CD4-positive, alpha-beta T cell (primary cell): ENCODE data around the gene MED14. TPM values are rescaled to one million over a fixed set of nuclear protein-coding genes. Genes with fewer than 3 reads are reported as not detected.

Experiments used
- ATAC-seq: fragments of 200-7000 bp; cut with Tn5 transposase; one replicate; pipeline ENCODE4 v1.10.0; 2022; ENCODE audit warnings: mild to moderate bottlenecking; ENCODE audit not compliant: poor library complexity
- CTCF ChIA-PET: fragments of 350-600 bp; sonication (Branson Sonifier 250); formaldehyde crosslinking; loops from one replicate; lab custom pipeline; 2021; ENCODE audit warnings: antibody characterized with exemption, inconsistent platforms; lab: Charles Lee
- POLR2A ChIA-PET: fragments of 350-600 bp; sonication (Branson Sonifier 250); formaldehyde crosslinking; loops from one replicate; lab custom pipeline; 2021; ENCODE audit warnings: antibody characterized with exemption, inconsistent platforms; lab: Charles Lee
- DNase-seq, 14 experiments: peaks; one replicate each; pipeline ENCODE4 v3.0.0-alpha.2; 2013 to 2020; ENCODE audit warnings: mixed read lengths in 2 of 14
- H3K27ac ChIP-seq, 2 donors: one replicate each; pipeline versions ENCODE4 v1.5.1 to v1.7.0; 2013; ENCODE audit warnings: low read length in 2 of 2, low read depth in 1 of 2, mild to moderate bottlenecking in 1 of 2
- H3K27me3 ChIP-seq, 2 experiments: 1 replicate in 1 of 2; 2 replicates in 1 of 2; pipeline versions ENCODE4 v1.6.1 to v1.7.0; 2013; ENCODE audit warnings: low read length in 2 of 2, control low read depth in 1 of 2, mild to moderate bottlenecking in 1 of 2, moderate library complexity in 1 of 2; ENCODE audit not compliant: insufficient read depth in 2 of 2, control insufficient read depth in 1 of 2
- H3K36me3 ChIP-seq: one replicate; pipeline ENCODE4 v1.6.1; 2013; ENCODE audit warnings: low read length, control low read depth; ENCODE audit not compliant: insufficient read depth
- H3K4me1 ChIP-seq: one replicate; pipeline ENCODE4 v1.6.1; 2013; ENCODE audit warnings: low read length, control low read depth; ENCODE audit not compliant: insufficient read depth
- H3K4me3 ChIP-seq: one replicate; pipeline ENCODE4 v1.5.1; 2013; ENCODE audit warnings: mild to moderate bottlenecking, low read length, moderate library complexity
- H3K9me3 ChIP-seq, 2 experiments: 1 replicate in 1 of 2; 2 replicates in 1 of 2; pipeline versions ENCODE4 v1.6.1 to v1.7.0; 2013; ENCODE audit warnings: low read length in 2 of 2, mild to moderate bottlenecking in 2 of 2, control low read depth in 1 of 2, moderate library complexity in 1 of 2; ENCODE audit not compliant: control insufficient read depth in 1 of 2, insufficient read depth in 1 of 2
- H3K27ac Mint-ChIP-seq: one replicate; pipeline ENCODE4 v1.8.0; 2020; ENCODE audit warnings: mixed read lengths
- H3K27me3 Mint-ChIP-seq: one replicate; pipeline ENCODE4 v1.8.0; 2021; ENCODE audit warnings: mixed read lengths
- H3K36me3 Mint-ChIP-seq: one replicate; pipeline ENCODE4 v1.8.0; 2021; ENCODE audit warnings: low read depth, mixed read lengths
- H3K4me1 Mint-ChIP-seq: one replicate; pipeline ENCODE4 v1.8.0; 2021; ENCODE audit warnings: low read depth, mixed read lengths
- H3K4me3 Mint-ChIP-seq: one replicate; pipeline ENCODE4 v1.8.0; 2020; ENCODE audit warnings: mild to moderate bottlenecking, mixed read lengths
- H3K9me3 Mint-ChIP-seq: one replicate; pipeline ENCODE4 v1.8.0; 2020; ENCODE audit warnings: mixed read lengths
- CTCF ChIP-seq: fragments of 200-600 bp; IDR thresholded peaks from one replicate; pipeline ENCODE4 v1.8.0; 2022; ENCODE audit warnings: antibody characterized with exemption, mild to moderate bottlenecking
- intact Hi-C, 2 experiments: fragments of 100-400 bp; cut with DNase I in 1 of 2; cut with micrococcal nuclease in 1 of 2; formaldehyde crosslinking; loops; one replicate each; pipeline versions ENCODE4 v1.15.1 to v1.9.0; 2023 to 2025; cut with DNase I, micrococcal nuclease
- total RNA-seq, 174 experiments: library from RNA in 2 of 174; stranded (reverse) in 2 of 174; gene quantifications; one replicate each; pipeline ENCODE4 v1.2.3 and lab custom pipeline; 2021 to 2026

MED14 gene
- total RNA-seq, 2 experiments from 2014 or later: 59.9 to 67.7 TPM

GRCh38 chrX:40694802-40695201 lies 40.5 kb downstream of the MED14 start:
- Histone ChIP-seq H3K4me1 (no peaks in the 10 kb centered on the region), H3K4me3 (no peak overlapping the region), H3K27ac (no peak overlapping the region), H3K9me3 (no peaks in the 10 kb centered on the region), H3K27me3 (no peaks in the 10 kb centered on the region), H3K36me3 (peaks cover 34% of the 10 kb centered on the region)
- ATAC-seq (no peak), DNase-seq (no peak)
- ChIA-PET POLR2A (no interaction called here), CTCF (interaction anchor here (0.9 kb wide), 1 partner anchor 8 kb away, joined by 4 read pairs; no protein-coding TSS in a partner anchor)
- intact Hi-C loops: no loop called here
- Mint-ChIP-seq H3K27me3 (no peaks in the 10 kb centered on the region), H3K4me3 (no peak overlapping the region), H3K27ac (no peak overlapping the region), H3K4me1 (no peaks in the 10 kb centered on the region), H3K36me3 (peaks cover 81% of the 10 kb centered on the region), H3K9me3 (no peaks in the 10 kb centered on the region)
- TF ChIP-seq CTCF: no peak

GRCh38 chrX:40688929-40689328 lies 46.4 kb downstream of the MED14 start:
- POLR2A ChIA-PET: no interaction called here
- H3K9me3 Mint-ChIP-seq: no peaks in the 10 kb centered on the region
- H3K27ac Mint-ChIP-seq: no peak overlapping the region
- peaks cover 87% of the 10 kb centered on the region for H3K36me3 Mint-ChIP-seq
- Histone ChIP-seq H3K4me3 (no peak overlapping the region), H3K9me3 (no peaks in the 10 kb centered on the region), H3K27me3 (no peaks in the 10 kb centered on the region), H3K27ac (no peak overlapping the region), H3K4me1 (no peaks in the 10 kb centered on the region), H3K36me3 (peaks cover 40% of the 10 kb centered on the region)
- no peak overlapping the region for H3K4me3 Mint-ChIP-seq
- peaks cover 23% of the 10 kb centered on the region for H3K4me1 Mint-ChIP-seq
- DNase-seq (no peak), ATAC-seq (no peak)
- H3K27me3 Mint-ChIP-seq: no peaks in the 10 kb centered on the region
- intact Hi-C loops: loop anchor here in 1 of 2 experiments (10.0 kb wide), 1 partner anchor 46 kb away; the partner anchor contains the start of gene MED14
- CTCF ChIA-PET: no interaction called here
- TF ChIP-seq CTCF: no peak

- peaks cover 84% of the 10 kb centered on the region for H3K36me3 Mint-ChIP-seq
- Histone ChIP-seq H3K27me3 (no peaks in the 10 kb centered on the region), H3K36me3 (peaks cover 43% of the 10 kb centered on the region), H3K4me1 (no peaks in the 10 kb centered on the region), H3K9me3 (no peaks in the 10 kb centered on the region), H3K27ac (no peak overlapping the region), H3K4me3 (no peak overlapping the region)
- intact Hi-C loops: loop anchor here in 1 of 2 experiments (10.0 kb wide), 1 partner anchor 48 kb away; the partner anchor contains the start of gene MED14
- no peak for TF ChIP-seq CTCF
- DNase-seq (no peak), ATAC-seq (no peak)
- H3K27me3 Mint-ChIP-seq: no peaks in the 10 kb centered on the region
- ChIA-PET CTCF (interaction anchor here (1.3 kb wide), 1 partner anchor 8 kb away, joined by 4 read pairs; no protein-coding TSS in a partner anchor), POLR2A (no interaction called here)
- H3K4me3 Mint-ChIP-seq: no peak overlapping the region
- no peaks in the 10 kb centered on the region for H3K9me3 Mint-ChIP-seq
- H3K27ac Mint-ChIP-seq: no peak overlapping the region
- peaks cover 23% of the 10 kb centered on the region for H3K4me1 Mint-ChIP-seq
These were observed 48.2 kb downstream of the MED14 start for GRCh38 chrX:40687169-40687568.
